C4-2B (cell line): Measurements from ENCODE around the gene PTPRS.

Experiments used
- ZFX ChIP-seq: fragments of 450-650 bp; IDR thresholded peaks from 2 replicates; pipeline ENCODE4 v1.6.1; 2017
- TF ChIP-seq, protein P1 (sequence below): fragments of 450-650 bp; conservative IDR thresholded peaks from 2 replicates; pipeline ENCODE4 v1.5.1; 2017; ENCODE audit warnings: mild to moderate bottlenecking

DNA sequence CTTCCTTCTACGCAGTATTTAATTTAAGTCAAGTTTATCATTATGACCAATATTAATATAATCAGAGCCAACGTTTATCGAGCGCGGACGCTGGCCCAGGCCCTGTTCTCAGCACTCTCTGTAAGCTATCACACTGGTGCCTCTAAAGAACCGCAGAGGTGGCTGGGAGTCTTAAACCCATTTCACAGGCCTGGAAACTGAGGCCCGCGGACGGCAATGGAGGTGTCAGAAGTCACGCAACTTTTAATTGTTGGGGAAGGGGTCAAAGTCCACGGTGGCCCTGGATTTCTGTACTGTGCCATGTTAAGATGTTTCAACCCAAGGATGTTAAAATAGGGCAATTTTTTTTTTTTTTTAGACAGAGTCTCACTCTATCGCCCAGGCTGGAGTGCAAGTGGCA lies 8.8 kb downstream of the PTPRS start:
- TF ChIP-seq, protein P1, sequence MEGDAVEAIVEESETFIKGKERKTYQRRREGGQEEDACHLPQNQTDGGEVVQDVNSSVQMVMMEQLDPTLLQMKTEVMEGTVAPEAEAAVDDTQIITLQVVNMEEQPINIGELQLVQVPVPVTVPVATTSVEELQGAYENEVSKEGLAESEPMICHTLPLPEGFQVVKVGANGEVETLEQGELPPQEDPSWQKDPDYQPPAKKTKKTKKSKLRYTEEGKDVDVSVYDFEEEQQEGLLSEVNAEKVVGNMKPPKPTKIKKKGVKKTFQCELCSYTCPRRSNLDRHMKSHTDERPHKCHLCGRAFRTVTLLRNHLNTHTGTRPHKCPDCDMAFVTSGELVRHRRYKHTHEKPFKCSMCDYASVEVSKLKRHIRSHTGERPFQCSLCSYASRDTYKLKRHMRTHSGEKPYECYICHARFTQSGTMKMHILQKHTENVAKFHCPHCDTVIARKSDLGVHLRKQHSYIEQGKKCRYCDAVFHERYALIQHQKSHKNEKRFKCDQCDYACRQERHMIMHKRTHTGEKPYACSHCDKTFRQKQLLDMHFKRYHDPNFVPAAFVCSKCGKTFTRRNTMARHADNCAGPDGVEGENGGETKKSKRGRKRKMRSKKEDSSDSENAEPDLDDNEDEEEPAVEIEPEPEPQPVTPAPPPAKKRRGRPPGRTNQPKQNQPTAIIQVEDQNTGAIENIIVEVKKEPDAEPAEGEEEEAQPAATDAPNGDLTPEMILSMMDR = no peak
- no peak for TF ChIP-seq ZFX
